ENCODE data around the gene ATP6V0E2. TPM values are rescaled to one million over a fixed set of nuclear protein-coding genes. Genes with fewer than 3 reads are reported as not detected.
A peak's percentile ranks its signal among the peaks of the same experiment; 100 is the strongest.

Gene ATP6V0E2
- 19.8 TPM for total RNA-seq
- 138 TPM for polyA plus RNA-seq (ENCODE audit: insufficient read depth, low read depth, low replicate concordance)
- long read RNA-seq, donor 1, transcript ATP6V0E2-203 (4 exons, 2,722 nt): major isoform, 10 of 13 reads
- long read RNA-seq, donor 1, partial matches to known transcripts: 0 of 13 reads
- long read RNA-seq, donor 1, other reads (novel, unspliced or antisense): 0 of 13 reads
- long read RNA-seq, donor 2, transcript ATP6V0E2-203 (4 exons, 2,722 nt): major isoform, 14 of 14 reads
- long read RNA-seq, donor 2, partial matches to known transcripts: 0 of 14 reads
- long read RNA-seq, donor 2, other reads (novel, unspliced or antisense): 0 of 14 reads
- long read RNA-seq, donor 3, transcript ATP6V0E2-203 (4 exons, 2,722 nt): major isoform, 8 of 9 reads
- long read RNA-seq, donor 3, partial matches to known transcripts: 0 of 9 reads
- long read RNA-seq, donor 3, other reads (novel, unspliced or antisense): 0 of 9 reads
- long read RNA-seq, donor 4, transcript ATP6V0E2-203 (4 exons, 2,722 nt): major isoform, 15 of 15 reads
- long read RNA-seq, donor 4, partial matches to known transcripts: 0 of 15 reads
- long read RNA-seq, donor 4, other reads (novel, unspliced or antisense): 0 of 15 reads
- long read RNA-seq, donor 5: 0 reads
- long read RNA-seq, donor 6, transcript ATP6V0E2-203 (4 exons, 2,722 nt): major isoform, 5 of 5 reads
- long read RNA-seq, donor 6, partial matches to known transcripts: 0 of 5 reads
- long read RNA-seq, donor 6, other reads (novel, unspliced or antisense): 0 of 5 reads
- long read RNA-seq, donor 7, transcript ATP6V0E2-203 (4 exons, 2,722 nt): major isoform, 8 of 26 reads
- long read RNA-seq, donor 7, partial matches to known transcripts: 0 of 26 reads
- long read RNA-seq, donor 7, other reads (novel, unspliced or antisense): 15 of 26 reads
- long read RNA-seq, donor 8, transcript ATP6V0E2-203 (4 exons, 2,722 nt): major isoform, 10 of 14 reads
- long read RNA-seq, donor 8, partial matches to known transcripts: 0 of 14 reads
- long read RNA-seq, donor 8, other reads (novel, unspliced or antisense): 0 of 14 reads
- long read RNA-seq, donor 9, transcript ATP6V0E2-203 (4 exons, 2,722 nt): major isoform, 6 of 6 reads
- long read RNA-seq, donor 9, partial matches to known transcripts: 0 of 6 reads
- long read RNA-seq, donor 9, other reads (novel, unspliced or antisense): 0 of 6 reads
- long read RNA-seq, donor 10, transcript ATP6V0E2-203 (4 exons, 2,722 nt): major isoform, 9 of 12 reads
- long read RNA-seq, donor 10, partial matches to known transcripts: 0 of 12 reads
- long read RNA-seq, donor 10, other reads (novel, unspliced or antisense): 0 of 12 reads

GRCh38 chr7:149873074-149873969 is at the start of gene ATP6V0E2:
Gene ATP6V0E2 (plus strand): TSS chr7:149873969. CDS start chr7:149874066, 97 bp downstream.
- Histone ChIP-seq H3K27ac (ENCODE audit: low read depth in 2 of 2, low read length in 2 of 2) (peak within 1 kb of the TSS; percentile 59 to 84), H3K4me1 (ENCODE audit: control insufficient read depth in 2 of 3, insufficient read depth in 2 of 3, low read depth in 1 of 3, low read length in 3 of 3) (peaks cover 0 to 17% (median 5%) of the 10 kb centered on the region in 3 donors), H3K27me3 (ENCODE audit: control insufficient read depth, insufficient read depth, low read length) (no peaks in the 10 kb centered on the region), H3K9ac (ENCODE audit: low read length in 3 of 3) (peak within 1 kb of the TSS; percentile 11 to 85 (median 77)), H3K36me3 (ENCODE audit: control insufficient read depth in 2 of 3, insufficient read depth in 3 of 3, low read length in 3 of 3) (no peaks in the 10 kb centered on the region), H3K9me3 (ENCODE audit: control insufficient read depth in 2 of 3, insufficient read depth in 1 of 3, low read length in 3 of 3) (no peaks in the 10 kb centered on the region), H3K4me3 (ENCODE audit: low read length in 3 of 3) (peak within 1 kb of the TSS; percentile 57 to 77 (median 61))
- peak; percentile 95 to 98 (median 96) for DNase-seq
- intact Hi-C loops (cut with DNase I): no loop called here
- FAIRE-seq: no peak
- TF ChIP-seq, protein P1, sequence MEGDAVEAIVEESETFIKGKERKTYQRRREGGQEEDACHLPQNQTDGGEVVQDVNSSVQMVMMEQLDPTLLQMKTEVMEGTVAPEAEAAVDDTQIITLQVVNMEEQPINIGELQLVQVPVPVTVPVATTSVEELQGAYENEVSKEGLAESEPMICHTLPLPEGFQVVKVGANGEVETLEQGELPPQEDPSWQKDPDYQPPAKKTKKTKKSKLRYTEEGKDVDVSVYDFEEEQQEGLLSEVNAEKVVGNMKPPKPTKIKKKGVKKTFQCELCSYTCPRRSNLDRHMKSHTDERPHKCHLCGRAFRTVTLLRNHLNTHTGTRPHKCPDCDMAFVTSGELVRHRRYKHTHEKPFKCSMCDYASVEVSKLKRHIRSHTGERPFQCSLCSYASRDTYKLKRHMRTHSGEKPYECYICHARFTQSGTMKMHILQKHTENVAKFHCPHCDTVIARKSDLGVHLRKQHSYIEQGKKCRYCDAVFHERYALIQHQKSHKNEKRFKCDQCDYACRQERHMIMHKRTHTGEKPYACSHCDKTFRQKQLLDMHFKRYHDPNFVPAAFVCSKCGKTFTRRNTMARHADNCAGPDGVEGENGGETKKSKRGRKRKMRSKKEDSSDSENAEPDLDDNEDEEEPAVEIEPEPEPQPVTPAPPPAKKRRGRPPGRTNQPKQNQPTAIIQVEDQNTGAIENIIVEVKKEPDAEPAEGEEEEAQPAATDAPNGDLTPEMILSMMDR (IDR thresholded peaks at IDR 0.05; ENCODE audit: borderline replicate concordance, extremely low read depth, insufficient read depth): no peak

DNA sequence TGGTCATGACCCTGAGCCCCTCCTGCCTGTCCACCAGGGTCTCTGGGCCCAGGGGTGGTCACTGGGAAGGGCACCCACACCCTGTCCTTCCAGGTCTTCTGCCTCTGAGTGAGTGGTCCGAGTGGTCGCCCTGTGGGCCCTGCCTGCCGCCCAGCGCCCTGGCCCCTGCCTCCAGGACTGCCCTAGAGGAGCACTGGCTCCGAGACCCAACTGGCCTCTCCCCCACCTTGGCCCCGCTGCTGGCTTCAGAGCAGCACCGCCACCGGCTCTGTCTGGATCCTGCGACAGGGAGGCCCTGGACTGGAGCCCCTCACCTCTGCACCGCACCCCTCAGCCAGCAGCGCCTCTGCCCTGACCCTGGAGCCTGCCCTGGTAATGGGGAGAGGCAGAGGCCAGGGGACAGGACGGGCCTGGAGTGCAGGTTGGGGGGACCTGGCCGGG is 49.4 kb upstream of the ATP6V0E2 start:
- no peaks in the 10 kb centered on the region for H3K9me3 ChIP-seq (ENCODE audit: control insufficient read depth in 2 of 3, insufficient read depth in 1 of 3, low read length in 3 of 3)
- intact Hi-C loops (cut with DNase I): no loop called here
- FAIRE-seq (no peak), DNase-seq (peak in 1 of 5 donors; percentile 70)
- H3K27me3 ChIP-seq (ENCODE audit: control insufficient read depth, insufficient read depth, low read length): no peaks in the 10 kb centered on the region
- H3K27ac ChIP-seq (ENCODE audit: low read depth in 2 of 2, low read length in 2 of 2): no peak overlapping the region
- H3K4me1 ChIP-seq (ENCODE audit: control insufficient read depth in 2 of 3, insufficient read depth in 2 of 3, low read depth in 1 of 3, low read length in 3 of 3): no peaks in the 10 kb centered on the region
- no peak overlapping the region for H3K4me3 ChIP-seq (ENCODE audit: low read length in 3 of 3)
- no peak overlapping the region for H3K9ac ChIP-seq (ENCODE audit: low read length in 3 of 3)
- TF ChIP-seq, protein P1 (IDR thresholded peaks at IDR 0.05; ENCODE audit: borderline replicate concordance, extremely low read depth, insufficient read depth): no peak
- no peaks in the 10 kb centered on the region for H3K36me3 ChIP-seq (ENCODE audit: control insufficient read depth in 2 of 3, insufficient read depth in 3 of 3, low read length in 3 of 3)

Measured in kidney (tissue), 22 donors.